Activated CD4-positive, alpha-beta T cell treated with anti-CD3 and anti-CD28 coated beads, Interleukin-2, amount 50 U/mL, for 4 hours (primary cell): ENCODE measurements around the gene VOPP1.
"Not testable (repeated sequence)": the region's sequence is repeated elsewhere in the genome, so short reads cannot be mapped to it uniquely, and the experiment has no call there.

Experiments used
- DNase-seq, 2 experiments: peaks; one replicate each; pipeline ENCODE4 v3.0.0-alpha.2; 2020

The VOPP1 gene, protein sequence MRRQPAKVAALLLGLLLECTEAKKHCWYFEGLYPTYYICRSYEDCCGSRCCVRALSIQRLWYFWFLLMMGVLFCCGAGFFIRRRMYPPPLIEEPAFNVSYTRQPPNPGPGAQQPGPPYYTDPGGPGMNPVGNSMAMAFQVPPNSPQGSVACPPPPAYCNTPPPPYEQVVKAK

DNA sequence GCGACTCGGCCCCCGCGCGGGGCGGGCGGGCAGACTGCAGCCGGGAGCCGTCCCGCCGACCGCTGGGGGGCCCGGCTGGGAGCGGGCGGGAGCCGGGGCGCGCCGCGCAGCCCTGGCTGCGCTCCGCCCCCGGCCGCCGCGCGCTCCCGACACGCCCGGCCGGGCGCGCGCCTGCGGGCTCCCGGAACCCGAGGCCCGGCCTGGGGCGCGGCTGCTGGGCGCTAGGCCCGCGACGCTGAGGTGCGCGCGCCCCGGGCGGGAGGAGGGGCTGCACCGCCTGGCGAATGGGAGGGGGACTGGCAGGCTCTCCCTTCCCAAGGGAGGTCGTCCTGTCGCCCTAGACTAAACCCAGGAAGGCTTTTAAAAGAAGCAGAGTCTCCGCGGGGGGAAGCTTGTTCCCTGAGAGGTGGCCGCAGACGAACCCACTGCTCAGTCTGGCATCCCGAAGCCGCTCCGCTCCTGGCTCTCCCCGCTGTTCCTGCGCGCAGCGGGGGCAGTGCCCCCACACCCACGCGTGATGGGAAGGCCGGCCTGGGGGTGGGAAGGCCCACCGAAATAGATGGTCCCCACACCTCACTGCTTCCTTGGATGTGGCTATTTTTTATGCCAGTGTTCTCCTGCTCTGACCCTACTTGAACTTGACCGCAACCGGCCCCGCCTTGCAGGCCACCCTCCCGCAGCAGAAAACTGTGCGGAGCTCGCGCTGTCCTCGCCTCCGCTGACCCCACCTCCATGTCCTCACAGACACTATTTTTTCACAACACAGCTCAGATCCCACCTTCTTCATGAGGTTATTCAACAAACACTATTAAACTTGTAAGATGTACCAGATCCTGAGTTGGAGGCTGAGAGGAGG is at the start of gene VOPP1:
Gene VOPP1 (minus strand): TSS at position 125 of the 856 bp plus-strand sequence. CDS start 178 bp downstream, outside the sequence.
- DNase-seq = peak; percentile 28 to 29

DNA sequence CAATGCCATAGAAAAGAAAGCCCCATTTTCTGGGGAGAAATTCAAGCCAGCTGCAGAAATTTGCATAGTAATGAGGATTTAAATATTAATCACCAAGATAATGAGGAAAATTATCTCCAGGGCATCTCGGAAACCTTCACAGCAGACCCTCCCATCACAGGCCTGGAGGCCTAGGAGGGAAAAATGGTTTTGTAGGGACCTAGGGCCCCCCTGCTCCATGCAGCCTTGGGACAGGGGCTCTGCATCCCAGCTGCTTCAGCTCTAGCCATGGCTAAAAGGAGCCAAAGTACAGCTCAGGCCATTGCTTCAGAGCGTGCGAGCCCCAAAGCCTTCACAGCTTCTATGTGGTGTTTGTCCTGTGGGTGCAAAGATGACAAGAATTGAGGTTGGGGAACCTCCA is 46.6 kb upstream of the VOPP1 start:
- no peak for DNase-seq

- DNase-seq = not testable (repeated sequence)
Observed at GRCh38 chr7:55614365-55615064, 42.2 kb upstream of the VOPP1 start.

DNA sequence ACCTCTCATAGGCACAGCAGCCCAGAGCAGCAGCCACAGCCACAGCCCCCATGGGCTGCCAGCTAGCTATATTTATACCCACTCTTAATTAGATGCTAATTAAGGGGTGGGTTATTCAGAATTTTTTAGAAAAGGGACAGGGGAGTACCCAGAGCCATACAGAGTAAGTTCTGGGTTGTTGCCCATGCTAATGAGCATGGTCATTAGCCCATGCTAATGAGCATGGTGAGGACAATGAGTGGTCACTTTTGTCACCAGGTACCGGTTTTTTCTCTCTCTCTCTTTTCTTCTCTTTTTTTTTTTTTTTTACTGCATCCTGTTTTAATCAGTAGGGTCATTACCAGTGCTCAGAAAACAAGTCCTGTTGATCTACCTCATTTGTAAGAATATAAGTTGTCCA is 37.4 kb upstream of the VOPP1 start:
- not testable (repeated sequence) for DNase-seq

- not testable (repeated sequence) for DNase-seq
Observed at GRCh38 chr7:55605661-55606060, 33.4 kb upstream of the VOPP1 start.

- DNase-seq = not testable (repeated sequence)
Observed at GRCh38 chr7:55597944-55598499, 25.7 kb upstream of the VOPP1 start.

- not testable (repeated sequence) for DNase-seq
Observed at GRCh38 chr7:55597214-55597739, 25.0 kb upstream of the VOPP1 start.

- no peak for DNase-seq
Observed at GRCh38 chr7:55595511-55595910, 23.2 kb upstream of the VOPP1 start.

DNA sequence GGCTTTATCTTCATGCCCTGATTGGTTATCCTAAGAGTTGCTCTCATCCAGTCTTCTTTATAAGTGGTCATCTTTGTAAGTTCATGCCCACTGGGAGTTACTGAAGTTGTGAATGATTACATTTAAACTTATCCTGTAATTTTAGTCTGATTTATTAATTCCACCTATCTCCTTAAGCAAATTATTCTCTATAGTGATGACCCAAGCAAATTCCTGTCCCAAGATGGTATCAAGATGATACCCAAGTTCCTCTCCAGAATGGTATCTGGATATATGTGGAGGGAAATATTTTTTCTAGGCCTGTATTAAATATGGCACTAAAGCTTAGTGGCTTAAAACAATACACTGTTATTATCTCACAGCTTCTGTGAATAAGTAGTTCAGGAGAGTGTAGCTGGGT is 22.6 kb upstream of the VOPP1 start:
- DNase-seq = no peak

DNA sequence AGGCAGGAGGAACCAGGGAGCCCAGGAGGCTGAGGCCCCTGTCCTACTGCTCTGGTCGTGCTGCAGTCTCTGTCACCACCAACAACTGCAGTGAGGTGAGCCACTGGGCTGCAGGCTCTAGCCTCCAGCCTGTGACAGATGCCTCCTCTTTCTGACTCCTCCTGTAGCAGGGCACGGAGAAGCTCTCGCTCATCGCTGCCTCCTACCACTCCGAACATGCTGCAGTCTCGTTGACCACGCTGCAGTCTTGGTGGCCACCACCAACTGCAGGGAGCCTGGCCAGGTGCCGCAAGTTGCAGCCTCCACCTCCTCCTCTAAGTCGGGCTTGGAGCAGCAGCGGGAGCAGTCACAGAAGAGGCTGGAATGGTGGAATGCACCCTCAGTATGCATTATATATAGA is 22.1 kb upstream of the VOPP1 start:
- DNase-seq = no peak

DNA sequence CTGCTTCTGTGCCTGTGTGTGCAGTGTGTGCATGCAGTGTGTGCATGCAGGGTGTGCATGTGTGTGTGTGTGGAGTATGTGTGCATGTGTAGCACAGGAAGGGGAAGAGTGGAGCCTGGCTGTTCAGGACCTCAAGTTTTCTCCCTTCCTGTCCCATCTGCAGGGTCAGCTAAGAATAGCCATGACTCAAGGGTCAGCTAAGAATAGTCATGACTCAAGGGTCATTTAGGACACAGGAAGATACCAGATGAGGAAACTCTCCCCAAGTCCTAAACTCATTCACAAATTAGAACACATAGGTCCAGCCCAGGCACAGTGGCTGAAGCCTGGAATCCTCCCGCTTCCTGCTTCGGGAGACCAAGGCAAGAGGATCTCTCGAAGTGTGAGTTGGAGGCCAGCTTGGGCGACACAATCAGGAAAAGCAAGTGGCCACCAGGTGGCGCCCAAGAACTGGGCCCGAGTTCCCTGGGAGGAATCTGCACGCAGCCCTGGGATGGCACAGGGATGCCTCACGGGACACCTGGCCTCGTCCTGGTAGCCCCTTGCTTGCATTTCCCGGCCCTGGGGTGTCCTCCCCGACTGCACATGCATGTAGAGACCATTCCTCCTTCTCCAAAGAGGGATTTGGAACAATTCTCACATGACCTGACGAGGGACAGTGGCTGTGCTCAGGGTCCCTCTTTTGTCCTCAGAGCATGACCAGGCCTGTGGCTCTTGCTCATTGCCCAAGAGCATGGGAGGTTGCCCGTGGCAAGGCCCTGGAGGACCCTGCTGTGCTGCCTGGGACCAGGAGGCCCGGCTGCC is 21.4 kb upstream of the VOPP1 start:
- DNase-seq = peak; percentile 63 to 73

DNA sequence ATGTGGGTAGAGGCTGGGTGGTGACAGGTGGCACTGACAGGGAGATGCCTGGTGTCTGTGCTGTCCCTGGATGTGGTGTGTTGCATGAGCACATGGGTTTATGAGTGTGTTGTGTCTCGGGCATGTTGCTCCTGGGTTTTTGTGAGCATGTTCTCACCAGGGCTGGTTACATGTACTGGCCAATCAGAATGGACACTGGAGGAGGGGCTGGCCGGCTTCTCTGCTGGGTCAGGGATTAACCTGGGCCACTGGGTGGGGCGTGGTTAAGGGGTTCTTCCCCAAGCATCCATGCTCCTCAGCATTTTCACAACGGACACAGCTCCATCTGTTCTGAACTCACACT is 20.8 kb upstream of the VOPP1 start:
- no peak for DNase-seq

GRCh38 chr7:55592492-55592891 is 20.2 kb upstream of the VOPP1 start:
- no peak for DNase-seq

DNA sequence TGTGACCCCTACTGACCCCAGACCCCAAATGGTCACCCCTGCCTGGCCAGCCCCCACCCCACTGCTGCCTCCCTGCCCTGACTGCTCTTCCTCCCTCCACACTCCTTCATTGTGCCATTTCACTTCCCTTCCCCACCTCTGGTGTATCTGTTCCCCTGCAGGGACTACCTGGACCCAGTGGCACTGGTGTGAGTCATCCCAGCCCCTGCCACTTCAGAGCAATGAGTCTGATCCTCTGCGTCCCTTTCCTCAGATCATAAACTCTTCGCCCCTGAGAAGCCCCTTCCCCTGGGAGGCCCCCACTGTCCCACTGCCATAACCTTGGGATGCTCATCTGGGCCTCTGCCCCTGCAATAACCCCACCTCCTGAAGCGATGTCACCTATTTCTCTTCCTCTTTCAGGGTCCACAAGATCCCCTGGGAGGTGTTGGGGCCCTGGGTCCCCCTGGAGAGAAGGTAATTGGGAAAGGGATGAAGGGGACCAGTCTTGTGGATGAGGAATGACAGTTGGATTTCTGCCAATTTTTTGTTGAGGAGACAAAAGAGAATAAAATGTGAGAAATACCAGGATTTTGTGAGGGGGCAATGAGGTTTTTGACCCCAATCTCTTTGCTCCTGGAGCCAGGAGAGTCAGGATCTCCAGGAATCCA is 19.1 kb upstream of the VOPP1 start:
- no peak for DNase-seq

DNA sequence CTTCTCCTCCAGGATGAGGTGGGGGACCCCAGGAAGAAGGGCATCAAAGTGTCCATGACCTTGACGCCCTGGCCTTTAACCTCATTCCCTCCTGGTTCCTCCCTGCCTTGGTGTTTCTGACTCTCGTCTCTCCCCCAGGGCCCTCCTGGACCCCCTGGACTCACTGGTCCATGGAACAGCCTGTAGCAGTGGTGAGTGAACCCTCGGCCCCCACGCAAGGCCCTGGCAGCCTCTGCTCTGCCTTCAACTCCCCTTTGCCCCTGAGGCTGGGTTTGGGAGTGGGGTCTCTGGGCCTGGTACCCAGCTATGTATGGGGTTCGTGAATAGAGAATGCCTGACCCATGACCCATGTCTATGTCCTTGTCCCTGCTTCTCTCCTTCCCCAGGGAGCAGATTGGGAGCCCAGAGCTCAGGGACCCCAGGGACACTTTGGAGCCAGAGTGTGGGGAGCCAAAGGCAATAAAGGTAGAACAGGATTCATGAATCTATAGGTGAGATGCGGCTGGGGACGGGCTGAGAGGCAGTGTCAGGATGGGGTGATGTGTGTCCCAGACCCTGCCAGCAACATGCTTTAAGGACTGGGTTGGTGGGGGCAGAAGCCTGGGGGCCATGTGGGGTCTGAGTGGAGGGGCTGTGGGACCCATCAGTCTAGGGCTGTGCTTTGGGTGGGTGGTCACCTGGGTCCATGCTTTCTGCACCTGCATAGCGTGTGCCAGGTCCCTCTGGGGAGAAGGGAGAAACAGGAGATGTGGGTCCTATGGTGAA is 18.4 kb upstream of the VOPP1 start:
- no peak for DNase-seq

DNA sequence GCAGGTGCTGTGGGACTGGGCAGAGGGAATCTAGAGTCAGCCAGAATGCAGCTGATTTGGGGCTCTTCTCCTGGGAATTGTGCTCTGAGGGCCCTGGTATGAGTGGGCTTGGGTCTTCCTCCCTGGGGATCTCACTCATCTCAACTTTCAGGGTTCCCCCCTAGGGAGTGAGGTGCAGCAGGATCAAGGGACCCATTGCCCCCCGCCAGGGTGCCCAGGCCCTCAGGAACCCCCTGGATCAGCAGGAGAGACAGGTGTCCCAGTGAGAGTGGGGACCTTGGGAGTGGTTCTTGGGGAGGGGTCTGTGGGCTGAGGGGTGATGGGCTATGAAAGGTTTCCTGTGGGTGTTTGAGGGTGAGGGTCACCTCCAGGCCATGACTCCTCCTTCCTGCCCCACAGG is 17.6 kb upstream of the VOPP1 start:
- DNase-seq = no peak

- no peak for DNase-seq
Observed at GRCh38 chr7:55588976-55589604, 16.8 kb upstream of the VOPP1 start.

- no peak for DNase-seq
Observed at GRCh38 chr7:55588379-55588699, 16.0 kb upstream of the VOPP1 start.

GRCh38 chr7:55587687-55588378 is 15.5 kb upstream of the VOPP1 start:
- DNase-seq = no peak

DNA sequence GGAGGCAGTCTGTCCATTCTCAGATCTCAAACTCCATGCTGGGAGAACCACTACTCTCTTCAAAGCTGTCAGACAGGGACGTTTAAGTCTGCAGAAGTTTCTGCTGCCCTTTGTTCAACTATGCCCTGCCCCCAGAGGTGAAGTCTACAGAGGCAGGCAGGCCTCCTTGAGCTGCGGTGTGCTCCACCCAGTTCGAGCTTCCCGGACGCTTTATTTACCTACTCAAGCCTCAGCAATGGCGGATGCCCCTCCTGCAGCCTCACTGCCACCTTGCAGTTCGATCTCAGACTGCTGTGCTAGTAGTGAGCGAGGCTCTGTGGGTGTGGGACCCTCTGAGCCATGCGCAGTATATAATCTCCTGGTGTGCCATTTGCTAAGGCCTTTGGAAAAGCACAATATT is 10.4 kb upstream of the VOPP1 start:
- not testable (repeated sequence) for DNase-seq
